IMR-90 (cell line): ENCODE measurements around the gene LHFPL6. TPM values are rescaled to one million over a fixed set of nuclear protein-coding genes. Genes with fewer than 3 reads are reported as not detected.

Experiments
- ATAC-seq: fragments of 200-7000 bp; cut with Tn5 transposase; 2 replicates; pipeline ENCODE4 v1.9.1; 2020; ENCODE audit warnings: low read depth, mild to moderate bottlenecking, moderate library complexity
- BruUV-seq: library from RNA; stranded (reverse); fragments of 400-500 nt; replicated peaks from 2 replicates; lab custom pipeline; 2021; lab: Mats Ljungman, UMichigan
- CTCF ChIA-PET: fragments of 300-600 bp; formaldehyde crosslinking; extraction: SDS; loops from one replicate; lab custom pipeline; 2021; ENCODE audit warnings: antibody characterized with exemption; lab: Yijun Ruan, JAX
- POLR2A ChIA-PET: fragments of 300-600 bp; sonication (Branson Sonifier 250); formaldehyde crosslinking; loops from one replicate; lab custom pipeline; 2022; ENCODE audit warnings: antibody characterized with exemption; ENCODE audit not compliant: unreplicated experiment; lab: Charles Lee
- DNase-seq: peaks from one replicate; pipeline ENCODE4 v3.0.0; 2013
- H2AFZ ChIP-seq: replicated peaks from 2 replicates; pipeline ENCODE3; 2013; ENCODE audit warnings: low read length, mild to moderate bottlenecking; ENCODE audit not compliant: poor library complexity
- H2AK5ac ChIP-seq: 2 replicates; pipeline ENCODE4 v1.6.1; 2013; ENCODE audit warnings: low read depth, low read length, inconsistent platforms
- H2AK9ac ChIP-seq: replicated peaks from 2 replicates; pipeline ENCODE3; 2013; ENCODE audit warnings: mild to moderate bottlenecking, low read depth, low read length, moderate library complexity; ENCODE audit not compliant: poor library complexity
- H2BK120ac ChIP-seq: 2 replicates; pipeline ENCODE4 v1.6.1; 2013; ENCODE audit warnings: low read depth, low read length, inconsistent platforms
- H2BK15ac ChIP-seq: 3 replicates; pipeline ENCODE4 v1.6.1; 2013; ENCODE audit warnings: low read depth, low read length, inconsistent platforms
- H2BK20ac ChIP-seq: 2 replicates; pipeline ENCODE4 v1.6.1; 2013; ENCODE audit warnings: low read depth, mild to moderate bottlenecking, inconsistent platforms, low read length, moderate library complexity
- H2BK5ac ChIP-seq: 2 replicates; pipeline ENCODE4 v1.6.1; 2013; ENCODE audit warnings: mild to moderate bottlenecking, low read depth, low read length, inconsistent platforms; ENCODE audit not compliant: poor library complexity, severe bottlenecking
- H3K14ac ChIP-seq: replicated peaks from 2 replicates; pipeline ENCODE4 v1.6.1; 2013; ENCODE audit warnings: low read depth, low read length, inconsistent platforms
- H3K18ac ChIP-seq: 2 replicates; pipeline ENCODE4 v1.6.1; 2013; ENCODE audit warnings: low read depth, low read length, control low read depth
- H3K23ac ChIP-seq: 2 replicates; pipeline ENCODE4 v1.6.1; 2013; ENCODE audit warnings: low read depth, low read length, inconsistent platforms
- H3K27ac ChIP-seq: 2 replicates; pipeline ENCODE4 v1.5.1; 2013; ENCODE audit warnings: mild to moderate bottlenecking, control low read depth, low read length; ENCODE audit not compliant: insufficient read depth
- H3K27me3 ChIP-seq: 2 replicates; pipeline ENCODE4 v1.6.1; 2013; ENCODE audit warnings: low read length; ENCODE audit not compliant: control insufficient read depth, insufficient read depth
- H3K36me3 ChIP-seq: 2 replicates; pipeline ENCODE4 v1.6.1; 2013; ENCODE audit warnings: low read length, mixed read lengths; ENCODE audit not compliant: control insufficient read depth, insufficient read depth
- H3K4ac ChIP-seq: 2 replicates; pipeline ENCODE4 v1.6.1; 2013; ENCODE audit warnings: low read depth, low read length, inconsistent platforms
- H3K4me1 ChIP-seq: 2 replicates; pipeline ENCODE4 v1.6.1; 2013; ENCODE audit warnings: low read length, mixed read lengths; ENCODE audit not compliant: control insufficient read depth, insufficient read depth
- H3K4me2 ChIP-seq: 2 replicates; pipeline ENCODE4 v1.6.1; 2013; ENCODE audit warnings: low read depth, mild to moderate bottlenecking, control low read depth, low read length, moderate library complexity
- H3K4me3 ChIP-seq: 2 replicates; pipeline ENCODE4 v1.5.1; 2013; ENCODE audit warnings: low read depth, mild to moderate bottlenecking, control low read depth, low read length, moderate library complexity; ENCODE audit not compliant: insufficient read depth
- H3K56ac ChIP-seq: 2 replicates; pipeline ENCODE4 v1.6.1; 2013; ENCODE audit warnings: low read length, inconsistent platforms; ENCODE audit not compliant: insufficient read depth; ENCODE audit errors: extremely low read depth
- H3K79me1 ChIP-seq, 2 experiments: 2 replicates each; pipeline ENCODE4 v1.6.1; 2013; ENCODE audit warnings: low read length in 2 of 2, inconsistent platforms in 1 of 2, low read depth in 1 of 2
- H3K9ac ChIP-seq: 2 replicates; pipeline ENCODE4 v1.6.1; 2013; ENCODE audit warnings: low read depth, low read length, control low read depth
- H3K9me1 ChIP-seq: 2 replicates; pipeline ENCODE4 v1.6.1; 2013; ENCODE audit warnings: low read length, inconsistent platforms; ENCODE audit not compliant: insufficient read depth
- H3K9me3 ChIP-seq: 2 replicates; pipeline ENCODE4 v1.6.1; 2013; ENCODE audit warnings: low read length; ENCODE audit not compliant: control insufficient read depth, insufficient read depth
- H4K20me1 ChIP-seq: 2 replicates; pipeline ENCODE4 v1.6.1; 2013; ENCODE audit warnings: low read length, inconsistent platforms; ENCODE audit not compliant: insufficient read depth
- H4K5ac ChIP-seq: 2 replicates; pipeline ENCODE4 v1.6.1; 2013; ENCODE audit warnings: mild to moderate bottlenecking, low read depth, low read length, control low read depth
- H4K8ac ChIP-seq, 2 experiments: 2 replicates each; pipeline ENCODE4 v1.6.1; 2013; ENCODE audit warnings: low read depth in 2 of 2, low read length in 2 of 2, control low read depth in 1 of 2, inconsistent platforms in 1 of 2
- H4K91ac ChIP-seq: 2 replicates; pipeline ENCODE4 v1.6.1; 2013; ENCODE audit warnings: low read depth, low read length, inconsistent platforms; ENCODE audit not compliant: insufficient read depth
- CEBPB ChIP-seq: IDR thresholded peaks from 2 replicates; pipeline ENCODE4 v1.6.1; 2012; ENCODE audit warnings: low read depth, low read length, improper control_type of control experiment
- CHD1 ChIP-seq: IDR thresholded peaks from 2 replicates; pipeline ENCODE4 v1.6.1; 2012; ENCODE audit warnings: low read depth, low read length, improper control_type of control experiment
- CTCF ChIP-seq: conservative IDR thresholded peaks from 2 replicates; pipeline ENCODE4 v1.5.1; 2012; ENCODE audit warnings: mild to moderate bottlenecking, low read depth, low read length, improper control_type of control experiment
- FOS ChIP-seq: fragments of 150-350 bp; IDR thresholded peaks from 2 replicates; pipeline ENCODE4 v1.6.1; 2016; ENCODE audit warnings: low read depth, low read length
- MAFK ChIP-seq: IDR thresholded peaks from 2 replicates; pipeline ENCODE4 v1.6.1; 2012; ENCODE audit warnings: low read depth, low read length, improper control_type of control experiment
- MAZ ChIP-seq: IDR thresholded peaks from 2 replicates; pipeline ENCODE4 v1.6.1; 2012; ENCODE audit warnings: low read depth, mild to moderate bottlenecking, low read length, improper control_type of control experiment, moderate library complexity, borderline replicate concordance
- MXI1 ChIP-seq: IDR thresholded peaks from 2 replicates; pipeline ENCODE4 v1.6.1; 2012; ENCODE audit warnings: low read depth, mild to moderate bottlenecking, low read length, moderate library complexity, borderline replicate concordance
- NFE2L2 ChIP-seq: fragments of 150-350 bp; IDR thresholded peaks from 2 replicates; pipeline ENCODE4 v1.6.1; 2016; ENCODE audit warnings: low read depth, mild to moderate bottlenecking, low read length
- POLR2A ChIP-seq: IDR thresholded peaks from 2 replicates; pipeline ENCODE4 v1.6.1; 2012; ENCODE audit warnings: mild to moderate bottlenecking, low read depth, low read length
- RAD21 ChIP-seq: IDR thresholded peaks from 2 replicates; pipeline ENCODE4 v1.6.1; 2012; ENCODE audit warnings: low read length, improper control_type of control experiment
- WGBS, 2 experiments: methylation state at CpG; one replicate each; pipeline versions ENCODE4 v1.1.5 to v1.1.7; 2013; ENCODE audit warnings: missing lambda C conversion rate in 2 of 2; ENCODE audit not compliant: insufficient read length in 1 of 2; ENCODE audit errors: extremely low coverage in 2 of 2; 5-methylcytosine and 5-hydroxymethylcytosine counted together
- dilution Hi-C: fragments of 300-500 bp; cut with HindIII; formaldehyde crosslinking; loops from one replicate; pipeline ENCODE4 v1.14.3; 2018; ENCODE audit warnings: low sequenced_read_pairs; ENCODE audit not compliant: unreplicated experiment
- in situ Hi-C: fragments of 300-500 bp; cut with MboI; formaldehyde crosslinking; loops from 3 replicates; pipeline ENCODE4 v1.14.3; 2019; ENCODE audit warnings: low sequenced_read_pairs, inconsistent platforms, mixed read lengths
- intact Hi-C: fragments of 100-400 bp; cut with micrococcal nuclease; formaldehyde crosslinking; loops from 2 replicates; pipeline ENCODE4 v1.10.0; 2022
- polyA plus RNA-seq, 3 experiments: library from polyadenylated mRNA; depleted of rRNA; stranded (reverse); fragments of >200 nt; gene quantifications; 2 replicates each; pipeline ENCODE4 v1.2.3, GENCODE V29; 2012; ENCODE audit warnings: low replicate concordance in 1 of 3
- total RNA-seq: library from RNA; depleted of rRNA; stranded (reverse); fragments of >200 nt; gene quantifications from 2 replicates; pipeline ENCODE4 v1.2.3, GENCODE V29; 2012

LHFPL6 gene
- total and polyA plus RNA-seq, 2 of the 4 experiments (the other 2 are of a cell fraction): 24.7 to 36.1 TPM

GRCh38 chr13:39369161-39369890 is 233.7 kb downstream of the LHFPL6 start:
- no CpG with 5 or more reads among the region's 1 CpG for WGBS, 2 experiments
- Histone ChIP-seq H3K27me3 (no peaks in the 10 kb centered on the region), H3K4me3 (no peak overlapping the region), H4K5ac (no peak overlapping the region), H2AK9ac (no peak overlapping the region), H3K27ac (no peak overlapping the region), H4K8ac (no peak overlapping the region), H2AFZ (no peak overlapping the region), H2BK20ac (no peak overlapping the region), H3K18ac (no peak overlapping the region), H3K9me3 (no peaks in the 10 kb centered on the region), H3K4me1 (peaks cover 6% of the 10 kb centered on the region), H3K23ac (no peak overlapping the region), H3K9ac (no peak overlapping the region), H2BK15ac (no peak overlapping the region), H3K4me2 (no peak overlapping the region), H2AK5ac (no peak overlapping the region), H3K79me1 (peaks cover 9 to 18% of the 10 kb centered on the region in 2 experiments; a peak in 3 of 4 replicates), H2BK5ac (no peak overlapping the region), H2BK120ac (no peak overlapping the region), H4K91ac (no peak overlapping the region), H3K4ac (no peak overlapping the region), H3K56ac (no peak overlapping the region), H3K14ac (no peak overlapping the region), H4K20me1 (peaks cover 7% of the 10 kb centered on the region; the same call in 1 of the 2 replicates), H3K36me3 (no peaks in the 10 kb centered on the region), H3K9me1 (no peaks in the 10 kb centered on the region; the same call in none of the 2 replicates)
- no TSS peak for BruUV-seq
- TF ChIP-seq RAD21 (no peak), MAZ (no peak), NFE2L2 (no peak), POLR2A (no peak), CEBPB (no peak), FOS (no peak), MXI1 (no peak), CTCF (no peak), MAFK (no peak), CHD1 (no peak)
- intact Hi-C loops (no loop called here), dilution Hi-C loops (no loop called here), in situ Hi-C loops (no loop called here)
- POLR2A ChIA-PET: no interaction called here
- DNase-seq (no peak), ATAC-seq (no peak)
- CTCF ChIA-PET: no interaction called here
